Measurements from ENCODE around the gene CLDN16. TPM values are rescaled to one million over a fixed set of nuclear protein-coding genes. Genes with fewer than 3 reads are reported as not detected.

CLDN16 gene
- total RNA-seq, 1 donor from 2014 or later: 8.5 TPM

- no peak overlapping the region for H3K4me3 ChIP-seq (ENCODE audit: low read depth, low read length)
- no peak for TF ChIP-seq CTCF (conservative IDR thresholded peaks at IDR 0.05; ENCODE audit: low read depth, low read length)
- peak; percentile 93 for DNase-seq (ENCODE audit: low read depth)
Observed at GRCh38 chr3:190385731-190386688, 2.0 kb upstream of the CLDN16 start.

GRCh38 chr3:190388703-190389102 is 740 bp downstream of the CLDN16 start:
- peak overlapping the region; percentile 36 for H3K4me3 ChIP-seq (ENCODE audit: low read depth, low read length)
- TF ChIP-seq CTCF (conservative IDR thresholded peaks at IDR 0.05; ENCODE audit: low read depth, low read length): no peak
- no peak for DNase-seq (ENCODE audit: low read depth)

- H3K4me3 ChIP-seq (ENCODE audit: low read depth, low read length): no peak overlapping the region
- no peak for DNase-seq (ENCODE audit: low read depth)
- no peak for TF ChIP-seq CTCF (conservative IDR thresholded peaks at IDR 0.05; ENCODE audit: low read depth, low read length)
Observed at GRCh38 chr3:190396001-190396400, 8.0 kb downstream of the CLDN16 start.

GRCh38 chr3:190397889-190398288 is 9.9 kb downstream of the CLDN16 start:
- H3K4me3 ChIP-seq (ENCODE audit: low read depth, low read length): no peak overlapping the region
- no peak for TF ChIP-seq CTCF (conservative IDR thresholded peaks at IDR 0.05; ENCODE audit: low read depth, low read length)
- no peak for DNase-seq (ENCODE audit: low read depth)

- no peak for TF ChIP-seq CTCF (conservative IDR thresholded peaks at IDR 0.05; ENCODE audit: low read depth, low read length)
- H3K4me3 ChIP-seq (ENCODE audit: low read depth, low read length): no peak overlapping the region
- no peak for DNase-seq (ENCODE audit: low read depth)
Observed at GRCh38 chr3:190399677-190400076, 11.7 kb downstream of the CLDN16 start.

- no peak for TF ChIP-seq CTCF (conservative IDR thresholded peaks at IDR 0.05; ENCODE audit: low read depth, low read length)
- DNase-seq (ENCODE audit: low read depth): no peak
Observed at GRCh38 chr3:190401963-190402362, 14.0 kb downstream of the CLDN16 start.

GRCh38 chr3:190404715-190405114 is 16.8 kb downstream of the CLDN16 start:
- no peak overlapping the region for H3K4me3 ChIP-seq (ENCODE audit: low read depth, low read length)
- DNase-seq (ENCODE audit: low read depth): no peak

More at GRCh38 chr3:190401963-190402362, 14.0 kb downstream of the CLDN16 start:
- no peak overlapping the region for H3K4me3 ChIP-seq (ENCODE audit: low read depth, low read length)

More at GRCh38 chr3:190404715-190405114, 16.8 kb downstream of the CLDN16 start:
- no peak for TF ChIP-seq CTCF (conservative IDR thresholded peaks at IDR 0.05; ENCODE audit: low read depth, low read length)

Data from epithelial cell of proximal tubule (primary cell).